SHP77 (cell line): ENCODE results near the gene PNMT.

Experiments
- DNase-seq, 2 experiments: peaks; one replicate each; lab custom pipeline; 2025; lab: John Stamatoyannopoulos, UW

The PNMT gene

DNA sequence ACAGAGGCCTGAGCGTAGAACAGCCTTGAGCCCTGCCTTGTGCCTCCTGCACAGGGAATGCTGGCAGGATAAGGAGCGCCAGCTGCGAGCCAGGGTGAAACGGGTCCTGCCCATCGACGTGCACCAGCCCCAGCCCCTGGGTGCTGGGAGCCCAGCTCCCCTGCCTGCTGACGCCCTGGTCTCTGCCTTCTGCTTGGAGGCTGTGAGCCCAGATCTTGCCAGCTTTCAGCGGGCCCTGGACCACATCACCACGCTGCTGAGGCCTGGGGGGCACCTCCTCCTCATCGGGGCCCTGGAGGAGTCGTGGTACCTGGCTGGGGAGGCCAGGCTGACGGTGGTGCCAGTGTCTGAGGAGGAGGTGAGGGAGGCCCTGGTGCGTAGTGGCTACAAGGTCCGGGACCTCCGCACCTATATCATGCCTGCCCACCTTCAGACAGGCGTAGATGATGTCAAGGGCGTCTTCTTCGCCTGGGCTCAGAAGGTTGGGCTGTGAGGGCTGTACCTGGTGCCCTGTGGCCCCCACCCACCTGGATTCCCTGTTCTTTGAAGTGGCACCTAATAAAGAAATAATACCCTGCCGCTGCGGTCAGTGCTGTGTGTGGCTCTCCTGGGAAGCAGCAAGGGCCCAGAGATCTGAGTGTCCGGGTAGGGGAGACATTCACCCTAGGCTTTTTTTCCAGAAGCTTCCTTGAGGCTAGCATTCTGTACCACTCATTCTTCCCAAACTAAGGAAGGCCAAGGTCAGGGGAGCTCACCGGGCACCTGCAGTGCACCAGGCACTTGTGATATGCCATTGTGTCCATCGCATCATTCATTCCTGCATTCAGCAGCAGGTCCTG is 1.9 kb downstream of the PNMT start:
- no peak for DNase-seq

DNA sequence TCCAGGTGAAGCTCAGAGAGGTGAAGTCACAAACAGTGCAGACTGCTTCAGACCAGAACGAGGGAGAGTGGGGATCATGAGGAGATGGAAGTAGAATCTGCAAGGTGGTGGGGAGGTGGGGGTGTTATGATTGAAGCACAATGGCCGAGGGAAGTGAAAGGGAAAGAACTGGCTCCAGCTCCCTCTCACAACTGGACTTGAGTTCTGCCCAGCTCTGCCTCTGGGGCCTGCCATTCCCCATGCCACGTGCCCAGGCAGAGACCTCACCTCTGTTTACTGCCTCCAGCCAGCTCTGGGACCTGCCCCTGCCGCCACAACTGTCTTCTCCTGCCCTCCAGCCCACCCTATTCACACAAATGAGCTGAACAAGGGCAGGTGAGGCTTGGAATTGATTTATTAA is 2.5 kb downstream of the PNMT start:
- DNase-seq, result no peak

DNA sequence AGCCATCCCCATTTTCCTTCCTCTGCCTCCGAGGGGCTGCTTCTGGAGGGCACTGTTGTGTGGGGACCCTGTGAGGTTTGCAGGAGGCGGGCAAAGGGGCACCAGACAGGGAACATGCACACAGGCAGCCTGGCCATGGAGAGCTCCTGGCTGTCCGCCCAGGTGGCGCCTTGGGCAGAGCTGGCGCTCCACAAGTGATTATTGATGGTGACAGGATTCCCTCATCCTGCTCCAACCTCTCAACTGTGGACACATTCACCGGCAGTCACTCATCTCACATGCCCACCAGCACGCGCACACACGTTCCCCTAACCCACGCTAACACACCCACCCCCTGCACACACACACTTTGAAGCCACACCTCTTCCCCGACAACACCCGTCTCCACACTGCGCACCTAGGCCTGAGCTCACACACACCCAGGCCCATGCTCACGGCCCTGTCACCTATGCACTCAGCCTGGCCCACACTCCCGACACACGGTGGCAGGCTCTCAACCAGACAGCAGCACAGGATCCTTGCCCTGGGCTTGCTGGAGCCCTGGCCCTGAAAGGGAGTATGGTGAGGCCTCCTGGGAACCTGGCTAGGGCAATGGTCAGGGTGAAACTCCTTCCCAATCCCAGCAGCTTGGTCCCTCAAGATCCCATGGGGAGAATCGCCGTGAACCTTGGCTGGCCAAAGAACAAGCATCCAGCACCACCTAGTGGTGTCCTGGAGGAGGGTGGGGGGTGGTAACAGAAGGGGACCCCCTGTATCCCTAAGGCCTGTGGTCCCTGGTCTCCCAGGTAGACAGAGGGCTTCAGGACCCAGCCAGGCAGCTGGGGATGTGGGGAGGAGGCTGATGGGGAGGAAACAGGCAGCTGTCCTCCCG is 3.6 kb downstream of the PNMT start:
- peak in 1 of 2 experiments; percentile 10 for DNase-seq

DNA sequence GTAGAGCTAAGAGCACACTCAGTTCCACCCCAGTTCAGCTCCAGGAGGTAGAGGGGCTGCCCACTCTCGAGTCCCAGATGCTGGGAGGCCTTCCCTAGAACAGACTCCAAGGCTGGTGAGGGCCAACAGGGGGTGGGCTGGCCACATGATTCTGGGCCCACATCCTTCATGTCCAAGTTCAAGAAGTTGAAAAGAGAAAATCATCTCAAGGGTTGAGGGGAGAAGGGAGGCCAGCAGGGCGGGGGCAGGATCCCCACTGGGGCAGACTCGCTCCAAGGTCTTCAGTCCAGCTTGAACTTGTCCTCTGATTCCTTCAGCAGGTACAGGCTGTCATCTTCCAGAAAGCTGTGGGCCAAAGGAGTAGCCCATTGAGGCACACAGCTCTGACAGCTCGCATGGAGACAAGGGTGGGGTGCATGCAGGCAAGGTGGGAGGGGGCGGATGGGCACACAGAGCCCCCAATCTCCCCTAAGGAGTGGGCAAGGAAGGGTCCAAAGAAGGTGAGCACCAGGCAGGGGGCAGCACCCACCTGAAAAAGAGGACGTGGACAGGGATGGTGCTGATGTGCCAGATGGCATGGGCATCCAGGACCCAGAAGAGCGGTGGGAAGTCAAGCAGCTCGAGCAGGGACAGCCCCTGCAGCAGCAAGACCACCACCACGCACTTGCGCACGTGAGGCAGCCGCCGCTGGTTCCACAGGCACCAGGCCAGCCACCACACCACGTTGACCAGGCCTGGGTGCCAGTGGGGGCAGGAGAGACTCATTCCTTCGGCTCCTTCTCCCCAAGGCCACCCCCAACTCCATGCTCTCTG is 4.5 kb downstream of the PNMT start:
- no peak for DNase-seq

DNA sequence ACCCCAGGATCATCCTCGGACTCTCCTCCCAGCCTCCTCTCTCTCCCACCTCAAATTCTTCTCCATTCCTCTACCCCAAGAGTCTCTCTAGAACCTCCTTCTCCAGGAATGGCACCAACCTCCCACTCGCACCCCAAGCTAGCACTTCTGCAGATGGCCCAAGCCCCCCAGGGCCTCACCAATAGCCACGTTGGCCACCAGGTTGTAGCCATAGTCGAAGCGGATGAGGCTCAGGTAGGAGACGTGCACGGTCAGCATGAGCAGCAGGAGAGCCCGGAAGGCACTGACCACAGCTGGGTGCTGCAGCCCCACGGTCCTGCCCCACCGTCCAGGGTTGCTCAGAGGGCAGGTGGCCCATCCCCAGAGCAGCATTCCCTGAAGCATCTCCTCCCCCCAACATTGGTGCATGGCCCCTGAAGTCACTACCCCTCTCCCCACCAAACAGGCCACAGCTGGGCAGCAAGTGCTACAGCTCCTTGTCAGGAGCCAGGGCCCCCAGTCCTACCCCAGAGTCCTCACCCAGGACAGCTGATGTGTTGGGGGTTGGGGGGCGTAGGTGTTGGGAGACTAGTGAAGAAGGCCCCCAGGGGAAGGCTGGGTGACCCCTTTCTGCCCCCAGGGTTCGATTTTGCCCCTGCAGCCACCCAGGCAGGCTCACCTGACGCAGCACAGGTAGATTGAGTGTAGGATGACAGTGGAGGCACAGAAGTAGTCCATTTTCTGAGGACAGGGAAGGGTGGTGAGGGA is 5.3 kb downstream of the PNMT start:
- DNase-seq, result no peak

DNA sequence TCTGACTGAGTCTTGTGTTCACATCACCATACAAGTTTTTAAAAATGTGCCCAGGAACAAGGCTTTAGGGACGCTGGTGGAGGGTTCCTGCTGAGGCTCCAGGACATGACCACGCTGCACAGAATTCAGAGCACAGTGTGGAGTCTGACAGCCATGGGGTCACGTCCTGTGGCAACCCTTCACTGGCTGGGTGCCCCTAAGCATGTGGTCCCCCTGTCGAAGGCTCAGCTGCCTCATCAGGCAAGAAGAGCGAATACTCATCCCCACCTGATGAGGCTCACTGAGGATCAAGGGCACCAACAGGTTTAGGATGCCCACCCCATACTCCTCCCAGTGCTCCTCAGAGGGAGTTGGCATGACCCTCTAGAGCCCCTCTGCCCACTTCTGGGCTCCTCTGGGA is 5.9 kb downstream of the PNMT start:
- no peak for DNase-seq

GRCh38 chr17:39674702-39675389 is 6.6 kb downstream of the PNMT start:
- DNase-seq, result peak; percentile 12 to 53

DNA sequence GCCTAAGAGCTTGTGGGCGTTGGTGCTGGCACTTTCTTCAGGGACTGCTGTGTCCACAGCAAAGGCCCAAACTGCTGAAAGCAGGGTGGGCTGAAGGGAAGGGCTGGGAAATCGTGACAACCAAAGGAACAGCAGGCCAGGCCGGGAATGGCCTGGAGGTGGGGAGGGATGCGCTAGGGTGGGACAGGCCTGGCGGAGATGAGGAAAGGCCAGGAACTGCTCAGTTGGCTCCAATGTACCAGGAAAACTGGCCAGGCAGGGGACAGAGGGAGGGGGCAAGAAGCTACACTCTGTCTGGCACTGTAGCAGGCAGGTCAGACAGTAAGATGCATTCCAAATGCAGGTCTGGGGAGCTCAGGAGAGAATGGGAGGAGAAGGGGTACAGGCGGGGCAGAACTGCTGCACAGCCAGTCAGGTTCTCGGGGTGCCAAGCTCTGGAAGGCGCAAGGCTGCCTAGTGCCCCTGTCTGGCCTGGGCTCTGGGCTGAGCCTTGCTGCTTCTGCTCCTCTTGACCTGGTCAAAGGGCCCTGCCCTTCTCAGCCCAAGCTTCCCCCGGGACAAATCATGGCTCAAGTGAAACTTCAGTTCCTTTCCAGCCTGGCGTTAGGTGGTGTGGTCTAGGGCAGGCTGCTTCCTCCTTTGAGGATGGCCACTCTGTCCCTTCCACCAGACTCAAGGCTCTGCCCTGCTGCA is 7.3 kb downstream of the PNMT start:
- DNase-seq, result no peak

DNA sequence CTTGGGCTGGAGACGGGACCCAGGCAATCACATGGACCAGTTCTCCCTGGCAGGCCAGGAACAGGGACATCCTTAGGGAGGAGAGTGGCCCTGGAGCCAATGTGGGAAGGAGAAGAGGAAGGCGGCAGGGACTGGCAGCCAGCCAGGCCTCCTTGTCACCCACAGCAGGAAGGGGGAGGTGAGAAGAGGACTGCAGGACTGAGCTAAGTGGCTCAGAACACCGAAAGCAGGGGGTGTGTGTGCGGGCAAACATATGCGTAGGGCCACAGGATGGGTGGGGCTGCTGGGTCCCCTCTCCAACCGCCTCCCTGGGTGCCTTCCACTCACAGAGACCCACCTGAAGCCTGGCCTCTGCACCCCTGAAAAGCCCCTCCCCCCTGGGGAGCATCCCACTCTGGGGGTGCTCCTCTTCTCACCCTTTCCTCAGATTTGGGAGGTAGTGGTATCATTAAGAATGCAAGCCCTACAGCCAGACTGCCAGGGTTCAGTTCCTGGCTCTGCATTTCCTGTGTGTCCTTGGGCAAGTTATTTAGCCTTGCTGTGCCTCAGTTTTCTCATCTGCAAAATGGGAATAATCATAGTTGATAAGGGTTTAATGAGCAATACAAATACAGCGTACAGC is 8.1 kb downstream of the PNMT start:
- peak; percentile 57 to 61 for DNase-seq

- no peak for DNase-seq
Observed at GRCh38 chr17:39677072-39677471, 8.8 kb downstream of the PNMT start.

DNA sequence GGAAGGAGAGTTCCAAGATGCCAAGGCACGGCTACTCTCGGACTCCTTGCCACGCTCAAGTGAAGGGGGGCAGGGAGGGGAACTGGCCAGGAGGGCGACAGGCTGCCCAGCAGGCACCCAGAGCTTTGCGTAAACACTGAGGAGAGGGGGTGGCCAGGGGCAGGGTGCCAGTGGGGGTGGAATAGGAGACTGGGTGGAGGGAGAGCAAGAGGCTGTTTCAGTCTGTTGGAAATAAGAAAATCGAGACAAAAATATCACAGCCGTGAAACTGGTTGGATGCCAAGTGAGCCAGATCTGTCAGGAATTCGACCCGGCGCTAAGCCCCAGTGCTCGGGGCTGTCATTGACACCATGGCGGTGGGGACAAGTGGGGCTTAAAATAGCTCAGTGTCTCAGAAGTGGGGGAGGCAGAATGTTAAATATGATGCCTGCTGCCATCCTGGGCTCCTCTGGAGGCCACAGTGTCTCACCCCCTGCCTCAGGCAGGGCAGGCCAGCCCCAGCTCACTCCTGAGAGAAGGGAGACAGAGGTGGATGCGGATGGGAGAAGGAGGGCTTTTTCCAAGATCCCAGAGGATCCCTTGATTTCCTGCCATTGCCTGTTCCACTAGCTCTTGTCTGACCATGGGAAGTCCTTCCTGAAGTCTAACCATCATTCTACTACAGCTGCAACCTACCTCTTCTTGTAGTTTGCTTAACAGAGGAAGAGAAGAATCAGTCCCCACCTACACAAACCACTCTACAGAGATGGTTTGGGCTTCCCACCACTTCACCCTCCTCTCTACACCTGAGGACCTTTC is 9.5 kb downstream of the PNMT start:
- DNase-seq, result peak in 1 of 2 experiments; percentile 21

DNA sequence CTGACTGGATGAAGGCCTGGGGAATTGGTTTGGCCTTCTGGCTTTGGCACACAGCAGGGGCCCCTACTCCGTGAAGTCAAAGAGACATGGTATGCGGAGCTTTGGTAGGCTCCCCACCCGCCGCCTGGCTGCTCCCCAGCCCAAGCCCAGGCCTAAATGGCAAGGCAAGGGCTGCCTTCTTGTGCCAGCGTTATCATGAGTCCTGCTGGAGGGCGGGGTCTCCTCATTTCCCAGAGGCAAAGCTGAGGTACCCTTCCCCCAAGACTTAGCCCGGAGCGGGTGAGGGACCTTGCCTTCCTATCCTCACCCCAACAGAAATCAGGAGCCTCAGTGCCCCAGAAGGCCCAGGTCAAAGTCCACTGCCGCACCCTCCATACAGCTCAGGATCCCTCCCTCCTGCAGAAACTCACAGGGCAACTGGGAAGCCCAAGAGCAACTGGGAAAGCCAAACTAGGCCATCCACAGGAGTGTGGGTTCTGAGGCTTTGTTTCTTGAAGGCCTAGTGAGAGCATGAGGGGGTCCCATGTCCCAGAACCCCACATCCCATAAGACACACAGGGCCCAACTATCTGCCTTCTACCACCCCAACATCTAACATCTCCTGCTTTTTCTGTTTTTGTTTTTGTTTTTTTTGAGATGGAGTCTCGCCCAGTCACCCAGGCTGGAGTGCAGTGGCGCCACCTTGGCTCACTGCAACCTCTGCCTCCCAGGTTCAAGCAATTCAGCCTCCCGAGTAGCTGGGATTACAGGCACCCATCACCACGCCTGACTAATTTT is 10.3 kb downstream of the PNMT start:
- DNase-seq, result no peak

DNA sequence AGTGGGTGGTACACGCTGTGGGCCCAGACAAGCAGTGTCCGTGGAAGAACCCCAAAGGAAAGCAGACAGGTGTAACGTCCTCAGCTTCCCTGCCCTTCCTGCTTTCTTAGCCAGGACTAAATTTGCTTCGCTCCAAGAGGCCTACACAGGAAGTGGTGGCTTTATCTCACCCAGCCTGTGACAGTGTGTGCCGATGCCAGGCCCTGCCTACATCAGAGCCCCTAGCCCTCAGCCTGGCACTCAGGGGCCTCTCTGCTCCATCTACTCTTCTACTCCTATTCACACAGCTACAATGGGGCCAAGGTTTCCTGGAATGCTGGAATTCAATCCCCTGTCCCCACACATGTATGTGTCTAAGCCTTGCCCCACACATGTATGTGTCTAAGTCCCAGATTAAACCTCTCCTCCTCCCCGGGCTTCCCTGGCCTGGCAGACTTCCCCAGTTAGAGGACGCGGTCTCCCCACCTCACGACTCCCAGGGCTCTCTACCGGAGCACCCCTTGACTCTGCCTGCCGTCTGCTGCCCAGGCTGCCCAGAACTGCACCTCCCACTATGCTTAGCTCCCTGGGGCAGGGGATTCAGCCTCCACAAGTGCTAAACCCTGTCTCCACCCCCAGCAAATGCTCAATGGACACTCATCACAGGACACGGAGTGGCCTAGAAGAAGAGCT is 11.4 kb downstream of the PNMT start:
- DNase-seq, result no peak

DNA sequence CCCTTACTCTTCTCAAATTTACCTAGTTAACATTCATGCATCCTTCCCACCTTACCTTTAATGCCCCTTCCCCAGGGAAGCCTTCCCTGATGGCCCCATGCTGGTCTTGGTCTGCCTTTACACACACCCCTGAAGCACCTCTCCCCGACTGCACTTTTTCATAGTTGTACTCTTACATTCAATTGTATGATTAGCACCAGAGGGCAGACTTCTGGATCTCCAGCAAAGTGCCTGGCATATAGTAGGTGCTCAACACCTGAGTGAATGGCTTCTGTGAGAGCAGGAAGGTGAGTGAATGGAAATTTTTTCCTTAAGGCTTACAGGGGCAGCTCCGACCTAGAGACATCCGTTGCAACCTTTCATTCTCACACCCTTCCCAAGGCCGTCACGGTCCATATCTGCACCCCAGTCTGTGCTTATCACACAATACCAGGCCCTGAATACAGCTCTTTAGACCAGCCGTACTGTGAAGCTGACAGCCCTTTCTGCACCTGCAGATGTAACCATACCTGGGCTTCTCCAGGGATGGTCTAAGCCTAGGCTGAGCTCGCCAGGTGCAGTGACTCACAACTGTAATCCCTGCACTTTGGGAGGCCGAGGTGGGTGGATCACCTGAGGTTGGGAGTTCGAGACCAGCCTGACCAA is 15.2 kb downstream of the PNMT start:
- no peak for DNase-seq

DNA sequence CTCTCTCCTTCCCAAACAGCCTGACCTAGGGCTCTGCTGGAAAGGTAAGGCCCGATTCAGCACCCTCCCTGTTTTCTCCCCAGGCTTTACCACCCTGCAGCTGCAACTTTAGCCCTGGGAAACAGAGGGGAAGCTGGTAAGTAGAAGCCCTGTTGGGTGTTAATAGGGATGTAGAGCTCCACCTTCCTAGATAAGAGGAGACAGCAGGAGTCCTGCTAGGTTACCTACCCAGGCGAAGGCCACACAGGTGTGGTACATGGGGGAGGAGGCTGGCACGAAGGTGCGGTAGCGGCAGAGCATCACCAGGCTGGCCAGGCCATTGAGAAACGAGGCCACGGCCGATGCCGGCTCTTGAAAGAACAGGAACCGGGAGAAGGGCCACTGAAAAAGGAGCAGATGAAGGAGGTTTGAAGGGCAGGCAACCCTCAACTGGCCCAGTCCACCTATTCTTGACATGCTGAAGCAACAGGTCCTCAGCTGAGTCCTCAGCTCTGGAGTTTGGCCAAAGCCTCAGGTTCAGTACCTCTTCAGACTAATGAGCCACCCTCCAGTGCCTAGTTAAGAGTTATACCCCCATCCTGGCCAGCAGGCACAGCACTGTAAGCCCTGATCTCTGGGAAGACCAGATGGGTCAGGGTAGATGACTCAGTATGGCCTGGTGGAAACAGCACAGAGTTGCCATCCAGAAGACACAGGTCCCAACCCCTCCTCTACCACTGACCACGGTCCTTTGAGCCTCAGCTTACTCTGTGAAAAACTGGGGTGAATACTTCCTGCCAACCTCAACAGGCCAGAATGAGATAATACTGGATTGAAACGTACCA is 16.3 kb downstream of the PNMT start:
- no peak for DNase-seq

- no peak for DNase-seq
Observed at GRCh38 chr17:39687101-39687545, 18.9 kb downstream of the PNMT start.
